PFSK-1 (cell line): ENCODE results near the gene SLC66A2.

ENCODE experiments used
- FOXP2 ChIP-seq: optimal IDR thresholded peaks from 2 replicates; pipeline ENCODE3; 2011; ENCODE audit warnings: borderline replicate concordance, control low read depth, inconsistent platforms; ENCODE audit not compliant: insufficient read depth; ENCODE audit errors: extremely low read length, extremely low read depth
- POLR2AphosphoS5 ChIP-seq: IDR thresholded peaks from 2 replicates; pipeline ENCODE4 v1.6.1; 2012; ENCODE audit warnings: low read depth, mild to moderate bottlenecking, control low read depth, low read length, moderate library complexity
- SIN3A ChIP-seq: IDR thresholded peaks from 2 replicates; pipeline ENCODE4 v1.6.1; 2012; ENCODE audit warnings: mild to moderate bottlenecking, low read length, moderate library complexity, borderline replicate concordance; ENCODE audit not compliant: insufficient read depth
- TAF1 ChIP-seq: IDR thresholded peaks from 2 replicates; pipeline ENCODE4 v1.6.1; 2012; ENCODE audit warnings: low read length, control low read depth, borderline replicate concordance; ENCODE audit not compliant: insufficient read depth
- TF ChIP-seq, protein P1 (sequence below), 2 experiments: IDR thresholded peaks; 2 replicates each; pipeline versions ENCODE4 v1.6.1 to v1.8.0; 2011 to 2012; ENCODE audit warnings: low read depth in 2 of 2, low read length in 2 of 2, control low read depth in 1 of 2, inconsistent platforms in 1 of 2, mild to moderate bottlenecking in 1 of 2, moderate library complexity in 1 of 2; ENCODE audit not compliant: insufficient read depth in 1 of 2

The SLC66A2 gene

DNA sequence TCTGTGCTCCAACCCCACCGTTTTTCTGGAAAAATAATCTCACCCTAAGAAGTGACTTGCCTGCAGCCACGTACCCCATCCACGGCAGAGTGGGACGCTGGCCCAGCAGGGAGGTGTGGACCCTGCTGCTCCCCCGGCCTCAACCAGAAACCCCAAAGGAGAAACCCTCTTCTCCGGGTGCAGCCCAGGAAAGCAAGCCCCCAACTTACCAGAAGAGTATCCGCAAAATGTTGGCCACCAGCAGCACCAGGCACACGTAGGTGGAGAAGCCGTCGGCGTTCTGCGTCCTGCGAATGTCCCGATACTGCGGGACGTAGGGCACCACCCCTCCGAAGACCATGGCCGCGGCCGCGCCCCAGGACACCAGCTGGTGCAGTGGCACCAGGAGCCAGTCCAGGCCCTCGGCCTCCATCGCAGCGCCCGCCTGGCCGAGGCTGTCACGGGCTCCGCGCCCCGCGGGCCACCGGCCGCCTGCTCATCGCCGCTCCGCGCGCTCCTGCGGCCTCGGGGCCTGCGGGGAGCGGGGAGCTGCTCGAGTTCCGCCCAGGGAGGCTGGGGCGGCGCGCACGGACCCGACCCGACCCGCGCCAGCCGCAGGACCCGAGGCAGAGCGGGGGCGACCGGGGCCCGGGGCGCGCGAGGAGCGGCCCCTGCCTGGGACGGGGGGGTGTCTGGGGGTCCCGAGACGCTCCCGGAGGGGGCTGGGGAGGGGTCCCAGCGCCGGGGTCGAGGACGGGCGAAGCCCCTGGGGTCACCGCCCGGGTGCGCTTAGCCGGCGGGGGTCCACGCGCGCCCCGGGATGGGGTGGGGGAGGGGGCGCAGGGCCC lies 725 bp downstream of the SLC66A2 start:
- TF ChIP-seq SIN3A (no peak), FOXP2 (no peak), TAF1 (no peak), POLR2AphosphoS5 (no peak)
- TF ChIP-seq, protein P1, sequence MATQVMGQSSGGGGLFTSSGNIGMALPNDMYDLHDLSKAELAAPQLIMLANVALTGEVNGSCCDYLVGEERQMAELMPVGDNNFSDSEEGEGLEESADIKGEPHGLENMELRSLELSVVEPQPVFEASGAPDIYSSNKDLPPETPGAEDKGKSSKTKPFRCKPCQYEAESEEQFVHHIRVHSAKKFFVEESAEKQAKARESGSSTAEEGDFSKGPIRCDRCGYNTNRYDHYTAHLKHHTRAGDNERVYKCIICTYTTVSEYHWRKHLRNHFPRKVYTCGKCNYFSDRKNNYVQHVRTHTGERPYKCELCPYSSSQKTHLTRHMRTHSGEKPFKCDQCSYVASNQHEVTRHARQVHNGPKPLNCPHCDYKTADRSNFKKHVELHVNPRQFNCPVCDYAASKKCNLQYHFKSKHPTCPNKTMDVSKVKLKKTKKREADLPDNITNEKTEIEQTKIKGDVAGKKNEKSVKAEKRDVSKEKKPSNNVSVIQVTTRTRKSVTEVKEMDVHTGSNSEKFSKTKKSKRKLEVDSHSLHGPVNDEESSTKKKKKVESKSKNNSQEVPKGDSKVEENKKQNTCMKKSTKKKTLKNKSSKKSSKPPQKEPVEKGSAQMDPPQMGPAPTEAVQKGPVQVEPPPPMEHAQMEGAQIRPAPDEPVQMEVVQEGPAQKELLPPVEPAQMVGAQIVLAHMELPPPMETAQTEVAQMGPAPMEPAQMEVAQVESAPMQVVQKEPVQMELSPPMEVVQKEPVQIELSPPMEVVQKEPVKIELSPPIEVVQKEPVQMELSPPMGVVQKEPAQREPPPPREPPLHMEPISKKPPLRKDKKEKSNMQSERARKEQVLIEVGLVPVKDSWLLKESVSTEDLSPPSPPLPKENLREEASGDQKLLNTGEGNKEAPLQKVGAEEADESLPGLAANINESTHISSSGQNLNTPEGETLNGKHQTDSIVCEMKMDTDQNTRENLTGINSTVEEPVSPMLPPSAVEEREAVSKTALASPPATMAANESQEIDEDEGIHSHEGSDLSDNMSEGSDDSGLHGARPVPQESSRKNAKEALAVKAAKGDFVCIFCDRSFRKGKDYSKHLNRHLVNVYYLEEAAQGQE (IDR thresholded peaks at IDR 0.05; ENCODE audit: insufficient read depth in 1 of 2, low read depth in 2 of 2, low read length in 2 of 2) = no peak

DNA sequence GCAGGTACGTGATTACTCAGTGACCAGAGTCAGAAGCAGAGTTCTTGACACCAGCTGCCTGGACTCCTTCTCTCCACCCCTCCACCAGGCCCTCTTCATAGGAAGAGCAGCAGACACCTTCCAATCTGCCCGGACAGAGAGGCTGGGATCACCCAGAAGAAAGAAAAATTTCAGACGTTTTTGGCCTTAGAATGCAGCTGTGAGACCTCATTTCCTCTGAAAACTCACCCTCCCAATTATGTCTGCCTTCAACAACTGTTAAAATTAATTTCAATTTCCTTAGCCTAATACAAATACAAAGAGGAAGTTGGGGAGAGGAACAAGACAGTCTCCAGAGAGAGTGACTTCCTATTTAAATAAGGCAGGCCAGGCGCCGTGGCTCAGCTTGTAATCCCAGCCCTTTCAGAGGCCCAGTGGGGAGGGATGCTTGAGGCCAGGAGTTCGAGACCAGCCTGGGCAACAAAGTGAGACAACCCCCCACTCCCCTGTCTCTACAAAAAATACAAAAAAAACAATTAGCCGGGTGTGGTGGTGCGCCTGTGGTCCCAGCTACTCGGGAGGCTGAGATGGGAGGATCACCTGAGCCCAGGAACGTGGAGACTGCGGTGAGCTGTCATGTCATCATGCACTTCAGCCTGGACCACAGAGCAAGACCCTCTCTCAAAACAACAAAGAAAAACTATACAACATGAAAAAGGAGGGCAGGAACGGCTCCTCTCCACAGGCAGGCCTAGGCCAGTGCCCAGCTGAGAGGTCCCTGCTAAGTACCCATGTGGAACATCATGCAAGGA lies 1.6 kb downstream of the SLC66A2 start:
- TF ChIP-seq, protein P1 (IDR thresholded peaks at IDR 0.05; ENCODE audit: insufficient read depth in 1 of 2, low read depth in 2 of 2, low read length in 2 of 2) = 0 out of 4 replicates have a peak, but pooled peaks of 1 of the 2 experiments have one; percentile 41
- no peak for TF ChIP-seq SIN3A
- no peak for TF ChIP-seq TAF1

DNA sequence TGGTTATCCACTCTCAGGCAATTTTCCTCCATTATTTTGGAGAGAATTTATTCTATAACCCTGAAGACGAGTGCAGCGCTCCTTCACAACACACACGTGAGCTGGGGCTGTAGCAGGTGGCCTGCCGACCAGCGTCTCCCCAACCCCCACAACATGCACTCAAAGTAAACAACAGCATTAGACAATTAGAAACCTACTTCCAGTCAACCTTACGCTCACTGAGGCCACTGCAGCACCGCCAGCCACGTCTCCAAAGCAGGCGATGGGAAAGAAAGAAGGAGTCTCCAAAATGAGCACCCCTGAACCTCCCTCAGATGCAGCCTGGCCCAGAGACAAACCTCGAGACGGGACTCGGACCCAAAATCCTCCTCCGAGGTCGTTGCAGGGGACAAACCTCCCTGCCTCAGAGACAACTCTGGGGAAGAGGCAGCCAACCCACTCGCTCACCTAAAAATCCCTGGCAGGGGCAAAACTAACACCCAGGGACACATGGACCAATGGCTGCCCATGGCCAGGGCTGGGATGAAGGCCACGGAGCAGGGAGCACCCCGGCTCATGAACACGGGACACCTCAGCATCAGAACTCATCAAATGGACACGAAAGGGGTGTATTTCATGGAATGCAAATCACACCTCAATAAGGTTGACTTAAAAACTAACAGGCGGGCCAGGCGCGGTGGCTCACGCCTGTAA lies 2.6 kb downstream of the SLC66A2 start:
- TF ChIP-seq TAF1 (no peak), SIN3A (no peak), FOXP2 (no peak), POLR2AphosphoS5 (no peak)
- TF ChIP-seq, protein P1 (IDR thresholded peaks at IDR 0.05; ENCODE audit: insufficient read depth in 1 of 2, low read depth in 2 of 2, low read length in 2 of 2) = no peak

DNA sequence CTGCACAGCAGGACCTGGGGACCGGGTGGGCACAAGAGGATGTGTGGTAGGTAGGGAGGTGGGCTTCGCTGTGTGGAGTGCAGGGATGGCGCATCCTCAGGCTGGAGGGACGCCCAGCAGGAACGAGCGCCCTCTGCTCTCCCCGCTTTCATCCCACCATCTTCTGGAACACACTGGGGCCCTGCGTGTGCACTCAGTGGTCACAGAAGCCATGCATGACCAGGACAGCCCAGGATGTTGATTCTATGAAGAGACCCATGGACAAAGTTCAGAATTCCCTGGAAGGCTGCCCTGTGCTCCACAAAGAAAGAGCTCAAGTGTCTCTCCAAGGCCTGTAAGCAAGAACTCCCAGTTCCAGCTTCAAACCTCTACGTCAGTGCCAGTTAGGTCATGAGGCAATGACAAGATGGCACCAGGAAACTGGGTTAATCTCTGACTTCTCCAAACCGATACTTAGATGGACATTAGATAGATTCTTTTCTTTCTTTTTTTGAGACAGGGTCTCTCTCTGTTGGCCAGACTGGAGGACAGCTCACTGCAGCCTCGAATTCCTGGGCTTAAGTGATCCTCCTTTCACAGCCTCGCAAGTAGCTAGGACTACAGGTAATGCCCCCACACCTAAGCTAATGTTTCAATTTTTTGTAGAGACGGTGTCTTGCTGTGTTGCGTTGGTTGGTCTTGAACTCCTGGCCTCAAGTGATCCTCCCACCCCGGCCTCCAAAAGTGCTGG lies 3.4 kb downstream of the SLC66A2 start:
- TF ChIP-seq POLR2AphosphoS5 = no peak
- TF ChIP-seq SIN3A = no peak
- TF ChIP-seq, protein P1 (IDR thresholded peaks at IDR 0.05; ENCODE audit: insufficient read depth in 1 of 2, low read depth in 2 of 2, low read length in 2 of 2) = no peak
- no peak for TF ChIP-seq TAF1
- TF ChIP-seq FOXP2 = no peak
